Ectodermal cell (in vitro differentiated cells): Measurements from ENCODE around the gene ITGA11.

Experiments used
- H3K27ac ChIP-seq: 2 replicates; pipeline ENCODE4 v1.7.0; 2013; ENCODE audit warnings: mild to moderate bottlenecking, low read depth, low read length; ENCODE audit not compliant: insufficient read depth, poor library complexity, severe bottlenecking
- H3K27me3 ChIP-seq: 2 replicates; pipeline ENCODE4 v1.7.0; 2013; ENCODE audit warnings: mild to moderate bottlenecking, low read length; ENCODE audit not compliant: insufficient read depth, control insufficient read depth, poor library complexity, severe bottlenecking
- H3K36me3 ChIP-seq: one replicate; pipeline ENCODE4 v1.7.0; 2013; ENCODE audit warnings: low read length; ENCODE audit not compliant: control insufficient read depth, insufficient read depth
- H3K4me1 ChIP-seq: one replicate; pipeline ENCODE4 v1.7.0; 2013; ENCODE audit warnings: low read length; ENCODE audit not compliant: control insufficient read depth, insufficient read depth
- H3K4me3 ChIP-seq: 2 replicates; pipeline ENCODE4 v1.7.0; 2013; ENCODE audit warnings: low read depth, low read length, control low read depth; ENCODE audit not compliant: insufficient read depth
- H3K9me3 ChIP-seq: 2 replicates; pipeline ENCODE4 v1.7.0; 2013; ENCODE audit warnings: mild to moderate bottlenecking, low read length, moderate library complexity; ENCODE audit not compliant: control insufficient read depth
- WGBS, 2 experiments: methylation state at CpG; one replicate each; pipeline ENCODE4 v1.1.7; 2013; ENCODE audit warnings: missing lambda C conversion rate in 2 of 2; 5-methylcytosine and 5-hydroxymethylcytosine counted together

Gene ITGA11

GRCh38 chr15:68341760-68342725 is 89.9 kb downstream of the ITGA11 start:
- no peak overlapping the region for H3K4me3 ChIP-seq
- no peak overlapping the region for H3K27ac ChIP-seq
- 87 to 90% methylated on average over 17 of the region's 17 CpGs for WGBS, 2 experiments
- H3K9me3 ChIP-seq: no peaks in the 10 kb centered on the region
- H3K36me3 ChIP-seq: no peaks in the 10 kb centered on the region
- H3K27me3 ChIP-seq: no peaks in the 10 kb centered on the region
- H3K4me1 ChIP-seq: peaks cover 6% of the 10 kb centered on the region

GRCh38 chr15:68340726-68341671 is 91.0 kb downstream of the ITGA11 start:
- no peaks in the 10 kb centered on the region for H3K36me3 ChIP-seq
- H3K27me3 ChIP-seq: no peaks in the 10 kb centered on the region
- H3K27ac ChIP-seq: no peak overlapping the region
- H3K9me3 ChIP-seq: no peaks in the 10 kb centered on the region
- 79 to 82% methylated on average over 15 of the region's 15 CpGs for WGBS, 2 experiments
- no peak overlapping the region for H3K4me3 ChIP-seq
- peaks cover 13% of the 10 kb centered on the region for H3K4me1 ChIP-seq

GRCh38 chr15:68339481-68339880 is 92.5 kb downstream of the ITGA11 start:
- Histone ChIP-seq H3K4me1 (peaks cover 13% of the 10 kb centered on the region), H3K27ac (no peak overlapping the region), H3K9me3 (no peaks in the 10 kb centered on the region), H3K27me3 (no peaks in the 10 kb centered on the region), H3K4me3 (no peak overlapping the region), H3K36me3 (no peaks in the 10 kb centered on the region)
- WGBS, 2 experiments: 94% methylated on average over 10 of the region's 10 CpGs

- Histone ChIP-seq H3K27ac (no peak overlapping the region), H3K36me3 (no peaks in the 10 kb centered on the region), H3K9me3 (no peaks in the 10 kb centered on the region), H3K27me3 (no peaks in the 10 kb centered on the region), H3K4me1 (peaks cover 13% of the 10 kb centered on the region), H3K4me3 (no peak overlapping the region)
- 93 to 95% methylated on average over 6 of the region's 6 CpGs for WGBS, 2 experiments
Measured at GRCh38 chr15:68337826-68338225, 94.1 kb downstream of the ITGA11 start.

GRCh38 chr15:68336516-68336915 is 95.4 kb downstream of the ITGA11 start:
- Histone ChIP-seq H3K27ac (no peak overlapping the region), H3K4me3 (no peak overlapping the region), H3K9me3 (no peaks in the 10 kb centered on the region), H3K36me3 (no peaks in the 10 kb centered on the region), H3K27me3 (no peaks in the 10 kb centered on the region), H3K4me1 (peaks cover 13% of the 10 kb centered on the region)
- WGBS, 2 experiments: 72 to 73% methylated on average over 7 of the region's 7 CpGs

GRCh38 chr15:68335655-68336054 is 96.3 kb downstream of the ITGA11 start:
- WGBS, 2 experiments: 95 to 96% methylated on average over 14 of the region's 14 CpGs
- Histone ChIP-seq H3K36me3 (no peaks in the 10 kb centered on the region), H3K27ac (no peak overlapping the region), H3K27me3 (no peaks in the 10 kb centered on the region), H3K4me3 (no peak overlapping the region), H3K4me1 (peaks cover 15% of the 10 kb centered on the region), H3K9me3 (no peaks in the 10 kb centered on the region)

GRCh38 chr15:68335251-68335650 is 96.7 kb downstream of the ITGA11 start:
- Histone ChIP-seq H3K4me3 (no peak overlapping the region), H3K9me3 (no peaks in the 10 kb centered on the region), H3K36me3 (no peaks in the 10 kb centered on the region), H3K27me3 (no peaks in the 10 kb centered on the region), H3K27ac (no peak overlapping the region), H3K4me1 (peaks cover 19% of the 10 kb centered on the region)
- WGBS, 2 experiments: 97% methylated on average over 1 of the region's 1 CpG

GRCh38 chr15:68334661-68335124 is 97.3 kb downstream of the ITGA11 start:
- no peaks in the 10 kb centered on the region for H3K9me3 ChIP-seq
- H3K27me3 ChIP-seq: no peaks in the 10 kb centered on the region
- H3K4me3 ChIP-seq: no peak overlapping the region
- peaks cover 23% of the 10 kb centered on the region for H3K4me1 ChIP-seq
- H3K36me3 ChIP-seq: no peaks in the 10 kb centered on the region
- 86 to 91% methylated on average over 9 of the region's 9 CpGs for WGBS, 2 experiments
- H3K27ac ChIP-seq: no peak overlapping the region

- no peak overlapping the region for H3K4me3 ChIP-seq
- peaks cover 25% of the 10 kb centered on the region for H3K4me1 ChIP-seq
- 89 to 90% methylated on average over 8 of the region's 8 CpGs for WGBS, 2 experiments
- H3K27ac ChIP-seq: no peak overlapping the region
- no peaks in the 10 kb centered on the region for H3K9me3 ChIP-seq
- H3K36me3 ChIP-seq: no peaks in the 10 kb centered on the region
- no peaks in the 10 kb centered on the region for H3K27me3 ChIP-seq
Measured at GRCh38 chr15:68333775-68334470, 98.0 kb downstream of the ITGA11 start.
